ENCODE measurements around the gene MGLL. TPM values are rescaled to one million over a fixed set of nuclear protein-coding genes. Genes with fewer than 3 reads are reported as not detected.

The MGLL gene
- total and polyA plus RNA-seq, 4 donors, result 9.4 to 277 (median 74.2) TPM

- DNase-seq (ENCODE audit: low spot score), result no peak
- H3K4me1 ChIP-seq (ENCODE audit: control insufficient read depth in 4 of 4, insufficient read depth in 4 of 4, low read length in 3 of 4), result peaks cover 4 to 31% (median 15%) of the 10 kb centered on the region in 4 donors
These were observed 48.4 kb downstream of the MGLL start for GRCh38 chr3:127773752-127774395.

More at GRCh38 chr3:127773752-127774395, 48.4 kb downstream of the MGLL start:
- Histone ChIP-seq H3K27me3 (ENCODE audit: control insufficient read depth in 4 of 4, insufficient read depth in 4 of 4, low read length in 3 of 4) (no peaks in the 10 kb centered on the region), H3K4me3 (ENCODE audit: low read depth in 1 of 3, low read length in 3 of 3) (no peak overlapping the region), H3K9me3 (ENCODE audit: control insufficient read depth in 4 of 4, low read length in 3 of 4) (peaks cover 0 to 5% (median 2%) of the 10 kb centered on the region in 4 donors), H3K9ac (ENCODE audit: low read depth in 1 of 2, low read length in 2 of 2) (no peak overlapping the region), H3K36me3 (ENCODE audit: control insufficient read depth in 4 of 4, insufficient read depth in 3 of 4, low read depth in 1 of 4, low read length in 3 of 4) (peaks cover 1 to 12% (median 5%) of the 10 kb centered on the region in 4 donors), H3K27ac (ENCODE audit: low read depth in 1 of 2, low read length in 2 of 2) (no peak overlapping the region)
- no peak for TF ChIP-seq TAF1 (conservative IDR thresholded peaks at IDR 0.05)
- no peak for TF ChIP-seq RXRA (IDR thresholded peaks at IDR 0.05)
- no peak for TF ChIP-seq ZBTB33 (IDR thresholded peaks at IDR 0.05)
- no peak for TF ChIP-seq HNF4G (IDR thresholded peaks at IDR 0.05)
- no peak for TF ChIP-seq HNF4A (conservative IDR thresholded peaks at IDR 0.05)
- no peak for TF ChIP-seq SP1 (IDR thresholded peaks at IDR 0.05)
- no peak for TF ChIP-seq YY1 (IDR thresholded peaks at IDR 0.05)
- no peak for TF ChIP-seq GABPA (IDR thresholded peaks at IDR 0.05 in 1 of 2, conservative IDR thresholded peaks at IDR 0.05 in 1 of 2)
- TF ChIP-seq JUND (IDR thresholded peaks at IDR 0.05), result no peak
- no peak for TF ChIP-seq RAD21 (IDR thresholded peaks at IDR 0.05)
- TF ChIP-seq FOXA2 (IDR thresholded peaks at IDR 0.05), result no peak
- no peak for TF ChIP-seq FOXA1 (IDR thresholded peaks at IDR 0.05)
- TF ChIP-seq, protein P1, sequence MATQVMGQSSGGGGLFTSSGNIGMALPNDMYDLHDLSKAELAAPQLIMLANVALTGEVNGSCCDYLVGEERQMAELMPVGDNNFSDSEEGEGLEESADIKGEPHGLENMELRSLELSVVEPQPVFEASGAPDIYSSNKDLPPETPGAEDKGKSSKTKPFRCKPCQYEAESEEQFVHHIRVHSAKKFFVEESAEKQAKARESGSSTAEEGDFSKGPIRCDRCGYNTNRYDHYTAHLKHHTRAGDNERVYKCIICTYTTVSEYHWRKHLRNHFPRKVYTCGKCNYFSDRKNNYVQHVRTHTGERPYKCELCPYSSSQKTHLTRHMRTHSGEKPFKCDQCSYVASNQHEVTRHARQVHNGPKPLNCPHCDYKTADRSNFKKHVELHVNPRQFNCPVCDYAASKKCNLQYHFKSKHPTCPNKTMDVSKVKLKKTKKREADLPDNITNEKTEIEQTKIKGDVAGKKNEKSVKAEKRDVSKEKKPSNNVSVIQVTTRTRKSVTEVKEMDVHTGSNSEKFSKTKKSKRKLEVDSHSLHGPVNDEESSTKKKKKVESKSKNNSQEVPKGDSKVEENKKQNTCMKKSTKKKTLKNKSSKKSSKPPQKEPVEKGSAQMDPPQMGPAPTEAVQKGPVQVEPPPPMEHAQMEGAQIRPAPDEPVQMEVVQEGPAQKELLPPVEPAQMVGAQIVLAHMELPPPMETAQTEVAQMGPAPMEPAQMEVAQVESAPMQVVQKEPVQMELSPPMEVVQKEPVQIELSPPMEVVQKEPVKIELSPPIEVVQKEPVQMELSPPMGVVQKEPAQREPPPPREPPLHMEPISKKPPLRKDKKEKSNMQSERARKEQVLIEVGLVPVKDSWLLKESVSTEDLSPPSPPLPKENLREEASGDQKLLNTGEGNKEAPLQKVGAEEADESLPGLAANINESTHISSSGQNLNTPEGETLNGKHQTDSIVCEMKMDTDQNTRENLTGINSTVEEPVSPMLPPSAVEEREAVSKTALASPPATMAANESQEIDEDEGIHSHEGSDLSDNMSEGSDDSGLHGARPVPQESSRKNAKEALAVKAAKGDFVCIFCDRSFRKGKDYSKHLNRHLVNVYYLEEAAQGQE (IDR thresholded peaks at IDR 0.05), result no peak
- TF ChIP-seq NR2F2 (IDR thresholded peaks at IDR 0.05), result no peak
- TF ChIP-seq, protein P2, sequence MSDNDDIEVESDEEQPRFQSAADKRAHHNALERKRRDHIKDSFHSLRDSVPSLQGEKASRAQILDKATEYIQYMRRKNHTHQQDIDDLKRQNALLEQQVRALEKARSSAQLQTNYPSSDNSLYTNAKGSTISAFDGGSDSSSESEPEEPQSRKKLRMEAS (IDR thresholded peaks at IDR 0.05), result no peak
- no peak for TF ChIP-seq CTCF (IDR thresholded peaks at IDR 0.05; ENCODE audit: low read depth, low read length, missing input control)
- TF ChIP-seq, protein P3, sequence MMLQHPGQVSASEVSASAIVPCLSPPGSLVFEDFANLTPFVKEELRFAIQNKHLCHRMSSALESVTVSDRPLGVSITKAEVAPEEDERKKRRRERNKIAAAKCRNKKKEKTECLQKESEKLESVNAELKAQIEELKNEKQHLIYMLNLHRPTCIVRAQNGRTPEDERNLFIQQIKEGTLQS (IDR thresholded peaks at IDR 0.05), result no peak
- 94% methylated on average over 8 of the region's 8 CpGs for WGBS
